Hepatocyte (in vitro differentiated cells): ENCODE data around the gene PALS2. TPM values are rescaled to one million over a fixed set of nuclear protein-coding genes. Genes with fewer than 3 reads are reported as not detected.

Experiments used
- DNase-seq: peaks from one replicate; pipeline ENCODE4 v3.0.0-alpha.2; 2016; ENCODE audit warnings: low spot score
- H2AFZ ChIP-seq: fragments of 200-600 bp; sonication (generic); 2 replicates; pipeline ENCODE4 v1.6.0; 2016; ENCODE audit warnings: antibody characterized with exemption, mild to moderate bottlenecking
- H3K27ac ChIP-seq: fragments of 200-600 bp; sonication (generic); 2 replicates; pipeline ENCODE4 v1.5.1; 2016; ENCODE audit warnings: mild to moderate bottlenecking
- H3K27me3 ChIP-seq: fragments of 200-600 bp; sonication (generic); 2 replicates; pipeline ENCODE4 v1.6.1; 2016
- H3K36me3 ChIP-seq: fragments of 200-600 bp; sonication (generic); replicated peaks from 2 replicates; pipeline ENCODE4 v1.5.1; 2016; ENCODE audit warnings: low read depth; ENCODE audit not compliant: insufficient read depth
- H3K4me1 ChIP-seq: fragments of 200-600 bp; sonication (generic); 2 replicates; pipeline ENCODE4 v1.5.1; 2016; ENCODE audit warnings: mild to moderate bottlenecking, moderate library complexity; ENCODE audit not compliant: insufficient read depth
- H3K4me2 ChIP-seq: fragments of 200-600 bp; sonication (generic); 2 replicates; pipeline ENCODE4 v1.6.0; 2016
- H3K4me3 ChIP-seq: fragments of 200-600 bp; sonication (generic); 2 replicates; pipeline ENCODE4 v1.5.1; 2016; ENCODE audit warnings: mild to moderate bottlenecking
- H3K79me2 ChIP-seq: fragments of 200-600 bp; sonication (generic); 2 replicates; pipeline ENCODE4 v1.6.0; 2017; ENCODE audit warnings: mild to moderate bottlenecking
- H3K9me2 ChIP-seq: fragments of 200-600 bp; sonication (generic); replicated peaks from 2 replicates; pipeline ENCODE4 v1.6.0; 2017; ENCODE audit warnings: mild to moderate bottlenecking; ENCODE audit not compliant: insufficient read depth
- H3K9me3 ChIP-seq: fragments of 200-600 bp; sonication (generic); 2 replicates; pipeline ENCODE4 v1.5.1; 2016; ENCODE audit warnings: low read depth, mild to moderate bottlenecking
- H4K20me1 ChIP-seq: fragments of 200-600 bp; sonication (generic); 2 replicates; pipeline ENCODE4 v1.6.0; 2016; ENCODE audit warnings: mild to moderate bottlenecking; ENCODE audit not compliant: insufficient read depth, poor library complexity, severe bottlenecking
- CTCF ChIP-seq: fragments of 200-600 bp; sonication (generic); IDR thresholded peaks from 2 replicates; pipeline ENCODE4 v1.5.1; 2016; ENCODE audit warnings: antibody characterized with exemption, mild to moderate bottlenecking; ENCODE audit not compliant: poor library complexity
- EZH2 ChIP-seq: fragments of 200-600 bp; sonication (generic); IDR thresholded peaks from 2 replicates; pipeline ENCODE4 v1.6.1; 2016; ENCODE audit warnings: antibody characterized with exemption, mild to moderate bottlenecking, borderline replicate concordance
- EZH2phosphoT487 ChIP-seq: fragments of 200-600 bp; sonication (generic); IDR thresholded peaks from one replicate; pipeline ENCODE4 v1.6.1; 2018; ENCODE audit warnings: antibody characterized with exemption, mild to moderate bottlenecking, low read depth, moderate library complexity; ENCODE audit not compliant: unreplicated experiment, severe bottlenecking
- WGBS: methylation state at CpG from one replicate; pipeline ENCODE4 v1.1.6; 2016; ENCODE audit warnings: low lambda C conversion rate; ENCODE audit errors: missing lambda C conversion rate; 5-methylcytosine and 5-hydroxymethylcytosine counted together
- polyA plus RNA-seq: library from polyadenylated mRNA; unstranded; fragments of >200 nt; fragmentation: Nextera tagmentation; extraction: Ambion mirVana; gene quantifications from 2 replicates; pipeline ENCODE4 v1.2.1, GENCODE V29; 2016
- total RNA-seq: library from RNA; depleted of rRNA; stranded (reverse); fragments of >200 nt; gene quantifications from 2 replicates; pipeline ENCODE4 v1.2.3, GENCODE V29; 2014

Gene PALS2
- total and polyA plus RNA-seq, 2 experiments from 2014 or later, result 37.6 to 74.9 TPM

DNA sequence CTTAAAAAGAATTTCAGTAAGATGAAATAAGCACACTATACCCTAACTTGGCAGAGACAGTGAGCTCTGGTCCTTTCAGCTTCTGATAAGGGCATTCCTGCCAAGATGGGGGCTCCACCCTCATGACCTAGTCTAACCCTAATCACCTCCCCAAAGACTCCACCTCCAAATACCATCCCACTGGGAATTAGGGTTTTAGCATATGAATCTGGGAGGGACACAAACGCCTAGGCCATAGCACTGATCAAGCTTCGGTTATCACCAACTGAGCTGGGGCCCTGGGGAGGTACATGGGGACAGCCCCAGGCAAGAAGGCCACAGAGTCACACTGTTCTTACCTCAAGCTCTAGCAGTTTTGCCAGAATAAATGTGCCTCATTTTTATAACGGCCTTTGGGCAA, 31.4 kb downstream of the PALS2 start:
- Histone ChIP-seq H3K9me3 (no peaks in the 10 kb centered on the region), H3K9me2 (no peaks in the 10 kb centered on the region), H3K27ac (no peak overlapping the region), H4K20me1 (peaks cover 16% of the 10 kb centered on the region), H3K79me2 (peaks cover 97% of the 10 kb centered on the region), H3K36me3 (no peaks in the 10 kb centered on the region), H3K4me2 (no peak overlapping the region), H3K4me3 (no peak overlapping the region), H3K27me3 (no peaks in the 10 kb centered on the region), H3K4me1 (no peaks in the 10 kb centered on the region), H2AFZ (no peak overlapping the region)
- no peak for TF ChIP-seq EZH2
- no peak for TF ChIP-seq CTCF
- TF ChIP-seq EZH2phosphoT487, result no peak
- 78% methylated on average over 3 of the region's 3 CpGs for WGBS
- DNase-seq, result no peak

GRCh38 chr7:24608504-24608903, 35.3 kb downstream of the PALS2 start:
- H3K27ac ChIP-seq, result no peak overlapping the region
- peaks cover 99% of the 10 kb centered on the region for H3K79me2 ChIP-seq
- no peak overlapping the region for H2AFZ ChIP-seq
- no peaks in the 10 kb centered on the region for H3K9me3 ChIP-seq
- no peak overlapping the region for H3K4me2 ChIP-seq
- H3K4me3 ChIP-seq, result no peak overlapping the region
- peaks cover 30% of the 10 kb centered on the region for H4K20me1 ChIP-seq
- no peak for TF ChIP-seq EZH2
- TF ChIP-seq CTCF, result no peak
- TF ChIP-seq EZH2phosphoT487, result no peak
- no peaks in the 10 kb centered on the region for H3K27me3 ChIP-seq
- H3K4me1 ChIP-seq, result no peaks in the 10 kb centered on the region
- DNase-seq, result no peak
- H3K36me3 ChIP-seq, result no peaks in the 10 kb centered on the region
- no peaks in the 10 kb centered on the region for H3K9me2 ChIP-seq

DNA sequence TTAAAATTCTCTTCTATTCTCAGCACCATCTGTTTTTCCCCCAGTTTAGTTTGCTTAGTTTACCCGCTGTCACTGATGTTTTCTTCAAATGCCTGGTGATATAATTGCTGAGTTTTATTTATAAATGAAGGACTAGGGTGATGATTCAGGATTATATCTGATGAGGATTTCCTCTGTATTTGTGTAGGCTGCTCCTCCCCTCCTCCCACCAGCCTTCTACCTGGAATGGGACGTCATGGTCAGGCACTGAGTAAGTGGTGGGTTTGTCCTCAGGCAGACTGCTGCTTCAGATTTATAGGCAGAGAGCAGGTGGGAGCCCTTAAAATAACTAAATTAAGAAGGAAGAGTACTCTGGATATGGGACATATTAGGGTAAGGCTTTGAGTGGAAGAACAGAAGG, 35.8 kb downstream of the PALS2 start:
- WGBS, result 58% methylated on average over 2 of the region's 2 CpGs
- Histone ChIP-seq H4K20me1 (peaks cover 35% of the 10 kb centered on the region), H3K4me3 (no peak overlapping the region), H3K9me3 (no peaks in the 10 kb centered on the region), H3K4me1 (no peaks in the 10 kb centered on the region), H3K9me2 (no peaks in the 10 kb centered on the region), H2AFZ (no peak overlapping the region), H3K4me2 (no peak overlapping the region), H3K36me3 (no peaks in the 10 kb centered on the region), H3K79me2 (peaks cover 99% of the 10 kb centered on the region), H3K27me3 (no peaks in the 10 kb centered on the region), H3K27ac (no peak overlapping the region)
- no peak for TF ChIP-seq EZH2
- no peak for TF ChIP-seq EZH2phosphoT487
- DNase-seq, result no peak

DNA sequence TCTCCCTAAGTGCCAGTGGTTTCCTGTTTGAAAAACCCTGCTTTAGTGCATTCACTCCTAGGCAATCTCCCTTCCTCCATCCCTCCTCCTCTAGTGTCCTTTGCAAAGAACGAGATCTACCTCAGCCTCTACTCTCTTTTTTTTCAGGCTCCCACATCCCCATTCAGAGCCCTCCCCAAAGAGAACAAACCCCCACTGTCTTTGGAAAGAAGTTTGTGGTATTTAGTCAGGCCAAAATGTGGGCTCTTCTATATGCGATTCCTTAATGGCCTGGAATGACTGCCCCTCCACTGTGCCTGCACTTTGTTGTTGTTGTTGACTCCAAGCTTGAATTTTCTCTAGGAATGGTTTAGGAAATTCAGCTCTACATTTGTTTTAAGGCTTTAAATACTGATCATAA, 36.3 kb downstream of the PALS2 start:
- H3K4me3 ChIP-seq, result no peak overlapping the region
- H3K4me1 ChIP-seq, result no peaks in the 10 kb centered on the region
- H3K27me3 ChIP-seq, result no peaks in the 10 kb centered on the region
- no peak overlapping the region for H3K4me2 ChIP-seq
- H4K20me1 ChIP-seq, result peaks cover 35% of the 10 kb centered on the region
- no peaks in the 10 kb centered on the region for H3K9me2 ChIP-seq
- H3K27ac ChIP-seq, result no peak overlapping the region
- DNase-seq, result no peak
- no peak overlapping the region for H2AFZ ChIP-seq
- H3K36me3 ChIP-seq, result no peaks in the 10 kb centered on the region
- TF ChIP-seq CTCF (no peak), EZH2 (no peak), EZH2phosphoT487 (no peak)
- H3K9me3 ChIP-seq, result no peaks in the 10 kb centered on the region
- peaks cover 99% of the 10 kb centered on the region for H3K79me2 ChIP-seq
- WGBS, result 79% methylated on average over 2 of the region's 2 CpGs
